WTC11 (cell line): ENCODE measurements around the gene CACHD1.

Experiments
- CBFB ChIP-seq: sonication (generic); formaldehyde crosslinking; IDR thresholded peaks from 2 replicates; pipeline ENCODE4 v1.8.1; 2022; ENCODE audit warnings: mild to moderate bottlenecking, low read depth, missing genetic modification reagents
- CTCF ChIP-seq: fragments of 200-600 bp; IDR thresholded peaks from 2 replicates; pipeline ENCODE4 v1.8.0; 2022; ENCODE audit warnings: antibody characterized with exemption
- E2F5 ChIP-seq: sonication (generic); formaldehyde crosslinking; IDR thresholded peaks from 2 replicates; pipeline ENCODE4 v1.8.1; 2022; ENCODE audit warnings: mild to moderate bottlenecking, moderate library complexity, missing genetic modification reagents
- ELF4 ChIP-seq: sonication (generic); formaldehyde crosslinking; IDR thresholded peaks from 2 replicates; pipeline ENCODE4 v1.8.1; 2022; ENCODE audit warnings: low read depth, mild to moderate bottlenecking, moderate library complexity, missing genetic modification reagents
- FOXP1 ChIP-seq: sonication (generic); formaldehyde crosslinking; IDR thresholded peaks from 2 replicates; pipeline ENCODE4 v1.8.0; 2022; ENCODE audit warnings: missing genetic modification reagents, mild to moderate bottlenecking, moderate library complexity, borderline replicate concordance
- JUN ChIP-seq: sonication (generic); formaldehyde crosslinking; IDR thresholded peaks from 2 replicates; pipeline ENCODE4 v1.8.0; 2023; ENCODE audit warnings: mild to moderate bottlenecking, missing genetic modification reagents
- NR2C2 ChIP-seq: sonication (generic); formaldehyde crosslinking; IDR thresholded peaks from 2 replicates; pipeline ENCODE4 v1.8.0; 2022; ENCODE audit warnings: mild to moderate bottlenecking, missing genetic modification reagents
- SP1 ChIP-seq: sonication (generic); formaldehyde crosslinking; conservative IDR thresholded peaks from 2 replicates; pipeline ENCODE4 v1.8.1; 2022; ENCODE audit warnings: missing genetic modification reagents
- TF ChIP-seq, protein P1 (sequence below): sonication (generic); formaldehyde crosslinking; IDR thresholded peaks from 2 replicates; pipeline ENCODE4 v1.8.1; 2022; ENCODE audit warnings: low read depth, missing genetic modification reagents, borderline replicate concordance
- TF ChIP-seq, protein P2 (sequence below): sonication (generic); formaldehyde crosslinking; IDR thresholded peaks from 2 replicates; pipeline ENCODE4 v1.8.0; 2022; ENCODE audit warnings: mild to moderate bottlenecking, missing genetic modification reagents
- TF ChIP-seq, protein P3 (sequence below): fragments of 250-450 bp; sonication (Bioruptor Pico); IDR thresholded peaks from 2 replicates; pipeline ENCODE4 v1.9.0; 2021; ENCODE audit warnings: mild to moderate bottlenecking

- TF ChIP-seq NR2C2 (CRISPR knock-in tag) (no peak), CTCF (no peak), CBFB (CRISPR knock-in tag) (no peak), FOXP1 (CRISPR knock-in tag) (no peak), E2F5 (CRISPR knock-in tag) (no peak), ELF4 (CRISPR knock-in tag) (no peak), SP1 (CRISPR knock-in tag) (no peak), JUN (no peak)
- TF ChIP-seq, protein P1, sequence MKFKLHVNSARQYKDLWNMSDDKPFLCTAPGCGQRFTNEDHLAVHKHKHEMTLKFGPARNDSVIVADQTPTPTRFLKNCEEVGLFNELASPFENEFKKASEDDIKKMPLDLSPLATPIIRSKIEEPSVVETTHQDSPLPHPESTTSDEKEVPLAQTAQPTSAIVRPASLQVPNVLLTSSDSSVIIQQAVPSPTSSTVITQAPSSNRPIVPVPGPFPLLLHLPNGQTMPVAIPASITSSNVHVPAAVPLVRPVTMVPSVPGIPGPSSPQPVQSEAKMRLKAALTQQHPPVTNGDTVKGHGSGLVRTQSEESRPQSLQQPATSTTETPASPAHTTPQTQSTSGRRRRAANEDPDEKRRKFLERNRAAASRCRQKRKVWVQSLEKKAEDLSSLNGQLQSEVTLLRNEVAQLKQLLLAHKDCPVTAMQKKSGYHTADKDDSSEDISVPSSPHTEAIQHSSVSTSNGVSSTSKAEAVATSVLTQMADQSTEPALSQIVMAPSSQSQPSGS (CRISPR knock-in tag): no peak
- TF ChIP-seq, protein P2, sequence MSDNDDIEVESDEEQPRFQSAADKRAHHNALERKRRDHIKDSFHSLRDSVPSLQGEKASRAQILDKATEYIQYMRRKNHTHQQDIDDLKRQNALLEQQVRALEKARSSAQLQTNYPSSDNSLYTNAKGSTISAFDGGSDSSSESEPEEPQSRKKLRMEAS (CRISPR knock-in tag): no peak
- TF ChIP-seq, protein P3, sequence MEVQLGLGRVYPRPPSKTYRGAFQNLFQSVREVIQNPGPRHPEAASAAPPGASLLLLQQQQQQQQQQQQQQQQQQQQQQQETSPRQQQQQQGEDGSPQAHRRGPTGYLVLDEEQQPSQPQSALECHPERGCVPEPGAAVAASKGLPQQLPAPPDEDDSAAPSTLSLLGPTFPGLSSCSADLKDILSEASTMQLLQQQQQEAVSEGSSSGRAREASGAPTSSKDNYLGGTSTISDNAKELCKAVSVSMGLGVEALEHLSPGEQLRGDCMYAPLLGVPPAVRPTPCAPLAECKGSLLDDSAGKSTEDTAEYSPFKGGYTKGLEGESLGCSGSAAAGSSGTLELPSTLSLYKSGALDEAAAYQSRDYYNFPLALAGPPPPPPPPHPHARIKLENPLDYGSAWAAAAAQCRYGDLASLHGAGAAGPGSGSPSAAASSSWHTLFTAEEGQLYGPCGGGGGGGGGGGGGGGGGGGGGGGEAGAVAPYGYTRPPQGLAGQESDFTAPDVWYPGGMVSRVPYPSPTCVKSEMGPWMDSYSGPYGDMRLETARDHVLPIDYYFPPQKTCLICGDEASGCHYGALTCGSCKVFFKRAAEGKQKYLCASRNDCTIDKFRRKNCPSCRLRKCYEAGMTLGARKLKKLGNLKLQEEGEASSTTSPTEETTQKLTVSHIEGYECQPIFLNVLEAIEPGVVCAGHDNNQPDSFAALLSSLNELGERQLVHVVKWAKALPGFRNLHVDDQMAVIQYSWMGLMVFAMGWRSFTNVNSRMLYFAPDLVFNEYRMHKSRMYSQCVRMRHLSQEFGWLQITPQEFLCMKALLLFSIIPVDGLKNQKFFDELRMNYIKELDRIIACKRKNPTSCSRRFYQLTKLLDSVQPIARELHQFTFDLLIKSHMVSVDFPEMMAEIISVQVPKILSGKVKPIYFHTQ (CRISPR knock-in tag): no peak
Observed at GRCh38 chr1:64701886-64702285, 232.0 kb downstream of the CACHD1 start.
